BE2C (cell line): Measurements from ENCODE around the gene ANKRD18B.
"Not testable (repeated sequence)": the region's sequence is repeated elsewhere in the genome, so short reads cannot be mapped to it uniquely, and the experiment has no call there.

ENCODE experiments used
- DNase-seq: peaks from one replicate; pipeline ENCODE4 v3.0.0-alpha.2; 2020
- H3K27me3 ChIP-seq: fragments of 250-450 bp; sonication (Bioruptor Pico); 2 replicates; pipeline ENCODE4 v1.5.1; 2020; ENCODE audit warnings: mild to moderate bottlenecking
- H3K36me3 ChIP-seq: fragments of 250-450 bp; sonication (Bioruptor Pico); 2 replicates; pipeline ENCODE4 v1.5.1; 2020; ENCODE audit warnings: mild to moderate bottlenecking
- H3K4me1 ChIP-seq: fragments of 250-450 bp; sonication (Bioruptor Pico); 2 replicates; pipeline ENCODE4 v1.5.1; 2020
- H3K4me3 ChIP-seq: 2 replicates; pipeline ENCODE4 v1.5.1; 2011; ENCODE audit warnings: low read depth, low read length
- H3K9me3 ChIP-seq: fragments of 250-450 bp; sonication (Bioruptor Pico); 2 replicates; pipeline ENCODE4 v1.5.1; 2020

The ANKRD18B gene

GRCh38 chr9:33560217-33560616 lies 36.2 kb downstream of the ANKRD18B start:
- H3K4me1 ChIP-seq, H3K36me3 ChIP-seq, H3K4me3 ChIP-seq, H3K9me3 ChIP-seq, H3K27me3 ChIP-seq: not testable (repeated sequence)
- peak; percentile 64 for DNase-seq

GRCh38 chr9:33562196-33562595 lies 38.1 kb downstream of the ANKRD18B start:
- H3K4me1 ChIP-seq, H3K9me3 ChIP-seq, DNase-seq, H3K4me3 ChIP-seq, H3K36me3 ChIP-seq, H3K27me3 ChIP-seq: not testable (repeated sequence)

GRCh38 chr9:33567776-33568175 lies 43.7 kb downstream of the ANKRD18B start:
- not testable (repeated sequence) for DNase-seq, H3K4me3 ChIP-seq, H3K9me3 ChIP-seq, H3K27me3 ChIP-seq, H3K4me1 ChIP-seq, H3K36me3 ChIP-seq

GRCh38 chr9:33577786-33578185 lies 53.7 kb downstream of the ANKRD18B start:
- H3K36me3 ChIP-seq, H3K4me1 ChIP-seq, DNase-seq: not testable (repeated sequence)

GRCh38 chr9:33579996-33580395 lies 55.9 kb downstream of the ANKRD18B start:
- DNase-seq, H3K36me3 ChIP-seq, H3K4me1 ChIP-seq, H3K27me3 ChIP-seq, H3K9me3 ChIP-seq, H3K4me3 ChIP-seq: not testable (repeated sequence)

More at GRCh38 chr9:33577786-33578185, 53.7 kb downstream of the ANKRD18B start:
- H3K27me3 ChIP-seq, H3K4me3 ChIP-seq, H3K9me3 ChIP-seq: not testable (repeated sequence)

GRCh38 chr9:33582686-33583085 lies 58.6 kb downstream of the ANKRD18B start:
- not testable (repeated sequence) for H3K4me3 ChIP-seq, DNase-seq, H3K36me3 ChIP-seq, H3K9me3 ChIP-seq, H3K27me3 ChIP-seq, H3K4me1 ChIP-seq

GRCh38 chr9:33586128-33586527 lies 62.1 kb downstream of the ANKRD18B start:
- not testable (repeated sequence) for H3K4me3 ChIP-seq, DNase-seq, H3K9me3 ChIP-seq, H3K36me3 ChIP-seq, H3K4me1 ChIP-seq, H3K27me3 ChIP-seq

GRCh38 chr9:33587799-33588198 lies 63.7 kb downstream of the ANKRD18B start:
- not testable (repeated sequence) for H3K4me1 ChIP-seq, H3K36me3 ChIP-seq, H3K9me3 ChIP-seq, DNase-seq, H3K27me3 ChIP-seq, H3K4me3 ChIP-seq

GRCh38 chr9:33588876-33589275 lies 64.8 kb downstream of the ANKRD18B start:
- H3K36me3 ChIP-seq, H3K4me3 ChIP-seq, DNase-seq, H3K4me1 ChIP-seq, H3K9me3 ChIP-seq, H3K27me3 ChIP-seq: not testable (repeated sequence)

GRCh38 chr9:33590857-33591256 lies 66.8 kb downstream of the ANKRD18B start:
- H3K4me3 ChIP-seq, DNase-seq, H3K27me3 ChIP-seq, H3K36me3 ChIP-seq, H3K4me1 ChIP-seq, H3K9me3 ChIP-seq: not testable (repeated sequence)

GRCh38 chr9:33596974-33597373 lies 72.9 kb downstream of the ANKRD18B start:
- H3K4me1 ChIP-seq, H3K27me3 ChIP-seq, DNase-seq, H3K4me3 ChIP-seq, H3K9me3 ChIP-seq, H3K36me3 ChIP-seq: not testable (repeated sequence)

- DNase-seq, H3K4me1 ChIP-seq, H3K36me3 ChIP-seq, H3K27me3 ChIP-seq, H3K9me3 ChIP-seq, H3K4me3 ChIP-seq: not testable (repeated sequence)
These were observed 73.3 kb downstream of the ANKRD18B start for GRCh38 chr9:33597386-33597785.

- DNase-seq, H3K9me3 ChIP-seq, H3K27me3 ChIP-seq, H3K4me1 ChIP-seq, H3K4me3 ChIP-seq, H3K36me3 ChIP-seq: not testable (repeated sequence)
These were observed 74.8 kb downstream of the ANKRD18B start for GRCh38 chr9:33598796-33599379.

GRCh38 chr9:33600911-33601310 lies 76.9 kb downstream of the ANKRD18B start:
- H3K4me3 ChIP-seq, H3K4me1 ChIP-seq, DNase-seq, H3K36me3 ChIP-seq, H3K9me3 ChIP-seq, H3K27me3 ChIP-seq: not testable (repeated sequence)
